ENCODE measurements around the gene SLC15A2.

- TF ChIP-seq POLR2A (IDR thresholded peaks at IDR 0.05) (no peak), CTCF (IDR thresholded peaks at IDR 0.05) (no peak), EP300 (IDR thresholded peaks at IDR 0.05) (no peak)
Measured at GRCh38 chr3:121961283-121961682, 67.1 kb downstream of the SLC15A2 start.

Measured in ovary (tissue), 3 donors.